ENCODE measurements around the gene NDUFB11. TPM values are rescaled to one million over a fixed set of nuclear protein-coding genes. Genes with fewer than 3 reads are reported as not detected.
"Not testable (repeated sequence)": the region's sequence is repeated elsewhere in the genome, so short reads cannot be mapped to it uniquely, and the experiment has no call there.

Gene NDUFB11
- total RNA-seq, 2 donors from 2014 or later: 89.5 to 91.9 TPM

DNA sequence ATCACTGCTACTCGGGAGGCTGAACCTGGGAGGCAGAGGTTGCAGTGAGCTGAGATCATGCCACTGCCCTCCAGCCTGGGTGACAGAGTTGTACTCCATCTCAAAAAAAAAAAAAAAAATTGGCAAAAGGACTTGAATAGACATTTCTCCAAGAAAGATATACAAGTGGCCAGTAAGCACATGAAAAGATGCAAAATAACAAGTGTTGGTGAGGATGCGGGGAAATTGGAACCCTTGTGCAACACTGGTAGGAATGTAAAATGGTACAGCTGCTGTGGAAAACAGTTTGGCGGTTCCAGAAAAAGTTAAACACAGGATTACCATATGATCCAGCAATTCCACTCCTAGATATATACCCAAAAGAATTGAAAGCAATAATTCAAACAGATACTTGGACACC, 19.9 kb upstream of the NDUFB11 start:
- Mint-ChIP-seq H3K9me3 (no peaks in the 10 kb centered on the region), H3K36me3 (no peaks in the 10 kb centered on the region), H3K27ac (no peak overlapping the region)
- ATAC-seq: no peak
- no peak for DNase-seq (ENCODE audit: low spot score in 2 of 2)

DNA sequence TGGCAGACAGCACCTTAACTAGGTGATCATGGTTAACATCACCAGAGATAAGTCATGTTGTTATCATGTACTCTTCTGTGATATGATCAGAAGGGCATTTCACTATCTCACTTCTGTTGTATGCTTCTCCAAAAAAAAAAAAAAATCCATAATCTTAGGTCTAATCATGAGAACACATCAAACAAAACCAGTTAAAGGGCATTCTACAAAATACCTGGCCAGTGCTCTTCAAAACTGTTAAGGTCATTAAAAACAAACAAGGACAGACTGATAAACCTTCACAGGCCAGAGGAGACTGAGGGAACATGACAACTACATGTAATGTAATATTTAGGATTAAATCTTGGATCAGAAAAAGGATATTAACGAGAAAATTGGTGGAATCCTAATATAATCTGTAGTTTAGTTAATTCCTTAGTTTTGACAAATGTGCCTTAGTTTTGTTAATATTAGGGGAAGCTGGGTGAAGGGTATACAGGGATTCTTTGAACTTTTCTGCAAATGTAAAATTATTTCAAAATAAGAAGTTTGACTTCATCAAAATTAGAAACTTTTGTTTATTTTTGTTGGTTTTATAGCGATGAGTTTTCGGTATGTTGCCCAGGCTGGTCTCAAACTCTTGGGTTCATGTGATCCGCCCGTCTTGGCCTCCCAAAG, 18.6 kb upstream of the NDUFB11 start:
- ATAC-seq (no peak), DNase-seq (ENCODE audit: low spot score in 2 of 2) (no peak)
- Mint-ChIP-seq H3K36me3 (no peaks in the 10 kb centered on the region), H3K27ac (no peak overlapping the region), H3K9me3 (no peaks in the 10 kb centered on the region)

- no peak for ATAC-seq
- Mint-ChIP-seq H3K27ac (no peak overlapping the region), H3K36me3 (peaks cover 8 to 11% of the 10 kb centered on the region in 2 donors)
These were observed 16.3 kb upstream of the NDUFB11 start for GRCh38 chrX:47160781-47161180.

DNA sequence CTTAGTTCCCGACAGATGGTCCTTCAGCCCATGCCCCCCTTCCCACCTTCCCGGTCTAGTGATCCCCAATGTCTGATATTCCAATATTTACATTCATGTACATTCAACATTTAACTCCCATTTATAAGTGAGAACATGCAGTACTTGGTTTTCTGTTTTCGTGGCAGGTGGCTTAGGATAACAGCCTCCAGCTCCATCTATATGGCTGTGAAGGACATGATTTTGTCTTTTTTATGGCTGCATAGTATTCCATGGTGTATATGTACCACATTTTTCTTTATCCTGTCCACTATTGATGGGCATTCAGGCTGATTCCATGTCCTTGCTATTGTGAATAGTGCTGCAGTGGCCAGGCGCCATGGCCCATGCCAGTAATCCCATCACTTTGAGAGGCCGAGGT, 14.3 kb upstream of the NDUFB11 start:
- Mint-ChIP-seq H3K27ac (no peak overlapping the region), H3K36me3 (peaks cover 8 to 11% of the 10 kb centered on the region in 2 donors), H3K9me3 (no peaks in the 10 kb centered on the region)
- ATAC-seq (no peak), DNase-seq (ENCODE audit: low spot score in 2 of 2) (no peak)

More at GRCh38 chrX:47160781-47161180, 16.3 kb upstream of the NDUFB11 start:
- H3K9me3 Mint-ChIP-seq: no peaks in the 10 kb centered on the region
- DNase-seq (ENCODE audit: low spot score in 2 of 2): no peak

GRCh38 chrX:47158131-47158530, 13.6 kb upstream of the NDUFB11 start:
- H3K27ac Mint-ChIP-seq: no peak overlapping the region
- no peak for DNase-seq (ENCODE audit: low spot score in 2 of 2)
- H3K36me3 Mint-ChIP-seq: peaks cover 8 to 11% of the 10 kb centered on the region in 2 donors
- ATAC-seq: no peak
- H3K9me3 Mint-ChIP-seq: no peaks in the 10 kb centered on the region

GRCh38 chrX:47156611-47157520, 12.4 kb upstream of the NDUFB11 start:
- ATAC-seq (no peak), DNase-seq (ENCODE audit: low spot score in 2 of 2) (no peak)
- H3K36me3 Mint-ChIP-seq: peaks cover 8 to 12% of the 10 kb centered on the region in 2 donors
- H3K27ac Mint-ChIP-seq: no peak overlapping the region
- no peaks in the 10 kb centered on the region for H3K9me3 Mint-ChIP-seq

GRCh38 chrX:47151435-47151834, 6.9 kb upstream of the NDUFB11 start:
- ATAC-seq (no peak), DNase-seq (ENCODE audit: low spot score in 2 of 2) (no peak)
- no peaks in the 10 kb centered on the region for H3K9me3 Mint-ChIP-seq
- H3K36me3 Mint-ChIP-seq: peaks cover 6 to 21% of the 10 kb centered on the region in 2 donors
- peak overlapping the region in 1 of 2 donors; percentile 29 for H3K27ac Mint-ChIP-seq

DNA sequence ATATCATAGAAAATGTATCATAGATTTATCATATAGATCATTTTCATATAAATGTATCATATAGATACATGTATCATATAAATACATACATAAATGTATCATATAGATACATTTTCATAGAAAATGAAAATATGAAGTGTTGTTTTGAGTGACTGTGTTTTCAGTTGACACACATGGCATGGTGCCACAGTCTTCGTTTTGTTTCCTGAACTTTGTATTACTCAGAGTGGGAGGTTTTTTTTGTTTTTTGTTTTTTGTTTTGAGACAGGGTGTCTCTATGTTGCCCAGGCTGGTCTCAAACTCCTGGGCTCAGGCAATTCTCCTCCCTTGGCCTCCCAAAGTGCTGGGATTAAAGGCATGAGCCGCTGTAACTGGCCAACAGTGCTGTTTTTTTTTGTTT, 4.4 kb upstream of the NDUFB11 start:
- Mint-ChIP-seq H3K9me3 (no peaks in the 10 kb centered on the region), H3K36me3 (peaks cover 21 to 31% of the 10 kb centered on the region in 2 donors), H3K27ac (peak overlapping the region in 1 of 2 donors; percentile 50)
- peak in 1 of 2 donors; percentile 36 for ATAC-seq
- peak in 1 of 2 donors; percentile 18 for DNase-seq (ENCODE audit: low spot score in 2 of 2)

DNA sequence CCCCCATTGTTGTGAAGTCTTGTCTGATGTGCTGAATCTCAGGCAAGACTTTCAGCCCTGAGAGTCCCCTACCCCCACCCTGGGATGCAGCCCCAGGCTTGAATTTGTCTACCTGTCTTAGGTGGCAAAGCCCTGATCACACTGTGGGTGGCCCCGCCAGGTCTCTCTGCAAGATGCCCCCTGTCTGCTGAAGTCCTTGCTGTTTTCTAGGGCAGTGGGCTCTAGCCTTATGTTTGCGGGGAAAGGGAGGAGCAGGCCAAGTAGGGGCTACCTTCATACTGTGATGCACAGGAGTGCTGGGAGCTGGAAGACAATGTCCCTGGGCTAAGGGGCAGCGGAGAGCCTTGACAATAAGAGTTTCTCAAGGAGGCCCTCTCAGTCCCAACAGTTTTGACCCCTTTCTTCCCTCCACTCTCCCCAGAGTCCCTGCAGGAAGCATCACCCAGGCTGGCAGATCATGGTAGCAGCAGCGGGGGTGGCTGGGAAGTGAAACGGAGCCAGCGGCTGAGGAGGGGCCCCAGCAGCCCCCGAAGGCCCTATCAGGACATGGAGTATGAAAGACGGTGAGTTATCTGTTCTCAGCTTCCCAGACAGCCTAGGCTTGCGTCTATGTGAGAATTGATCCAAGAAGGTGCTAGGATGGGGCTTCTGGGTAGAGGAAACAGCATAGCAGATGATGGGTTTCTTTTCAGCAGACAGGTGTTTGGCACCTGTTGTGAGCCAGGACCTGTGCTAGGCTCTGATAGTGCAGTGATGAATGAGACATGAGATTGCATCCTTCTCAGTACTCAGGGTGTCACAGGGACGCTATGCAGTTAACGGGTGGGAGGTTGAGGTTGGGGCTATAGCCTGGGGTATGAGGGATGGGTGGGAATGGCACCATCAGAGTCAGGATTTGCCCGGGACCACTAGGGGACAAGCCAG, 2.7 kb upstream of the NDUFB11 start:
- ATAC-seq (no peak), DNase-seq (ENCODE audit: low spot score in 2 of 2) (no peak)
- Mint-ChIP-seq H3K27ac (peak overlapping the region; percentile 59 to 96), H3K9me3 (no peaks in the 10 kb centered on the region), H3K36me3 (peaks cover 21 to 31% of the 10 kb centered on the region in 2 donors)

DNA sequence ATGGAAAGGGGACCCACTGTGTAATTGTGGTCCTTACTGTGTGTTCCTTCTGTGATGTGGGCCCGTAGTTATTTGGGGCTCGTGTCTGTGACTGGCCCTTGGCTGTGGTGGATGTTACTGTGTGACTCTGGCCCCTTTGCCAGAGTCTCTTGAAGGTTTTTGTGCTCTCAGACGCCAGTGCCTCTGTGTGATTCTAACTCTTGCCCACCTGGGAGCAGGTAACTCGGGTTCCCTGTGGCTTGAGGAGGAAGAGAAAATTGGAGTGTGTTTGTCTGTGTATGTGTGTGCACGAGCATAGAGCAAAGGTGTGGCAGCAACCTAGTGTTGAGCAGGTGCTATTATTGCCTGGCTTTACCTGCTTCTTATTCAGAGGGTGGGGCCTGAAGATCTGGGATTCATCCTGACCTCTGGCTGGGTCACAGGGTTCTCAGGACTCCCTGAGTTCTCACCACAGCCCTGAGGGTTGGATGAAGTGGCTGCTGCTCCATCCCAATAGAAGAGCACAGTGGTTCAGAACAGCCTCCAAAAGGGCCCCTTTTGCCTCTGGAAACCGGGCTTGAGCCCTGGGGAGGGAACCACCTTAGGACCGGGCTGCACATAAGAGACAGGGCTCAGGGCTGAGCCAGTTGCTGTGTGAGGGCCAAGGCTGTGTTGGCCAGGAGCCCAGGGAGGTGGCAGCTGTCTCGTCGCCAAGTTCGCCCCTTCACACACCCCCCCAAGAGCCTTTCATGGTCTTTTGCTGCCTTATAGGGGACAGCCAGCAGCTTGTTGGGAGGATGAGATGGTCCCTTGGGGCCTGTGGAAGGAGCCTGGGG, 1.8 kb upstream of the NDUFB11 start:
- H3K36me3 Mint-ChIP-seq: peaks cover 21 to 25% of the 10 kb centered on the region in 2 donors
- H3K27ac Mint-ChIP-seq: peak overlapping the region; percentile 97 to 100
- ATAC-seq: no peak
- no peaks in the 10 kb centered on the region for H3K9me3 Mint-ChIP-seq
- no peak for DNase-seq (ENCODE audit: low spot score in 2 of 2)

DNA sequence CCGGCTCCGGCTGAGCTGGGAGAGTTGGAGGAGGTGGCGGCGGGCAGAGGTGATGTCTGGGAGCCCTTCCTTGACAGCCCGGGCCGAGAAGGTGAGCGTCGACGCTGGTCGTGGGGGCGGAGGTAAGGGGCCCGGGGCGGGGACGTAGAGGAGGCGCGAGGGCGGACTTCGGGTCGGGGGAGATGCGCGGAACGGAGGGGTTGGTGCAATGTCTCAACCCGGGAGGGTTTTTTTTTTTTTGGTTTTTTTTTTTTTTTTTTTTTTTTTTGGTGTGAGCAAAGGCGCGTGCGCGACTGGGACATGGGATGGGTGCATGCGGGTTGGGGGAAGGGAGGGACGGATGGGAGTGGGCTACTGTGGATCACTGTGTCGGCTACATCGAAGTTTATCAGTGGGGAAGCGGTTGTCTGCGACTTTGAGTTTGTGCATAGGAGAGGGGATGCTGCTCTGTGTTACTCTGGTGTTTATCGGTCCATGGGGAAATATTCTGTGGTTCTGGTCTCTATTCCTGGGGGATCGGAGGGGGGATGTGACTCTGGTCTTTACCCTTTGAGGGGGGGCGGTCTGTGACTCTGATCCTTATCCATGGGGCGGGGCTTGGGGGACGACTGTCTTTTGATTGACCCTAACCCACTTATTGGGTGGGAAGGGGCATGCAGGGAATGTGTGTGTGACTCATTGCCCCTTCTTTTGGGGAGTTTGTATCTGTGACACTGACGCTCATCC, 1.1 kb upstream of the NDUFB11 start:
- peak in 1 of 2 donors; percentile 26 for ATAC-seq
- Mint-ChIP-seq H3K27ac (peak overlapping the region; percentile 97 to 100), H3K36me3 (peaks cover 21 to 23% of the 10 kb centered on the region in 2 donors), H3K9me3 (no peaks in the 10 kb centered on the region)
- no peak for DNase-seq (ENCODE audit: low spot score in 2 of 2)

DNA sequence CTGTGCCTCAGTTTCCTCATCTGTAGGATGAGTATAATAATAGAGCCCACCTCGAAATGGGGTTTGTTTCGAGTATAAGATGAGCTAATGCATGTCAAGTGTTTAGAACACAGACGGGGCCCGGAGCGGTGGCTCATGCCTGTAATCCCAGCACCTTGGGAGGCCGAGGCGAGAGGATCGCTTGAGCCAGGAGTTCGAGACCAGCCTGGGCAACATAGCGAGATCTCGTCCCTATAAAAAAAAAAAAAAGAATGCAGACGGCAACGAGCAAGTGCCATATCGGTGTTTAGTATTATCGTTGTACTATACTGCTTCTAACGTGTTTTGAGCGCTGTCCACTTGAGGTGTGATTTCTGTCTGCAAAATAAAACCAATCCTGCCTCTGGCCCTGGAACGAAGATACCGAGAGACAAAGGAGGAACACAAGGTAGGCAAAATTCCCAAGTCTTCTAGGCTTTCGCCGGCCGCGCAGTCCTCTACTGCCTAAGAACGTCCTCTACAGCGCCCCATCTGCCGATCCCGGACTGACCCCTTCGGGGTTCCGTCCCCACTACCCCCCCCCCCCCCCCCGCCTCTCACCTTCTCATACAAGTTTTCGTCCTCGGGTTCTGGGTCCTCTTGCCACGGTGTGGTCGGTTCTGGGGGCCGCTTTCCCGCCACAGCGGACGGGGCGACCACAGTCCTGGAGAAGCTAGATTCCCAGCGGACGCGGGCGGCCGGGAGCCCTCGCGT, 442 bp downstream of the NDUFB11 start:
- H3K36me3 Mint-ChIP-seq: peaks cover 21 to 23% of the 10 kb centered on the region in 2 donors
- no peaks in the 10 kb centered on the region for H3K9me3 Mint-ChIP-seq
- H3K27ac Mint-ChIP-seq: peak overlapping the region; percentile 44 to 97
- DNase-seq (ENCODE audit: low spot score in 2 of 2) (no peak), ATAC-seq (no peak)

- no peak overlapping the region for H3K27ac Mint-ChIP-seq
- H3K9me3 Mint-ChIP-seq: no peaks in the 10 kb centered on the region
- ATAC-seq (no peak), DNase-seq (ENCODE audit: low spot score in 2 of 2) (no peak)
- H3K36me3 Mint-ChIP-seq: no peaks in the 10 kb centered on the region
These were observed 6.3 kb downstream of the NDUFB11 start for GRCh38 chrX:47138171-47138570.

GRCh38 chrX:47135650-47136049, 8.9 kb downstream of the NDUFB11 start:
- not testable (repeated sequence) for H3K36me3 Mint-ChIP-seq; H3K27ac Mint-ChIP-seq; H3K9me3 Mint-ChIP-seq; ATAC-seq; DNase-seq (ENCODE audit: low spot score in 2 of 2)

GRCh38 chrX:47133493-47133892, 11.0 kb downstream of the NDUFB11 start:
- Mint-ChIP-seq H3K27ac (no peak overlapping the region), H3K9me3 (no peaks in the 10 kb centered on the region), H3K36me3 (no peaks in the 10 kb centered on the region)
- no peak for DNase-seq (ENCODE audit: low spot score in 2 of 2)
- no peak for ATAC-seq
